Sciatic nerve (tissue), 2 donors: ENCODE data around the gene GALNT15. TPM values are rescaled to one million over a fixed set of nuclear protein-coding genes. Genes with fewer than 3 reads are reported as not detected.

Experiments
- ATAC-seq: fragments of 200-7000 bp; cut with Tn5 transposase; one replicate; pipeline ENCODE4 v1.9.1; 2020; ENCODE audit warnings: mild to moderate bottlenecking, moderate library complexity
- DNase-seq: peaks from one replicate; pipeline ENCODE4 v3.0.0-alpha.2; 2020; ENCODE audit warnings: low spot score
- intact Hi-C: fragments of 100-400 bp; cut with DNase I; formaldehyde crosslinking; loops from one replicate; pipeline ENCODE4 v1.14.2; 2022
- total RNA-seq: library from RNA; stranded (reverse); fragmentation: NEBNext Ultra II Directional; extraction: Animal tissue kit (Norgen Biotek cat#: 25700); gene quantifications from one replicate; pipeline ENCODE4 v1.2.1, GENCODE V29; 2021
- donor health status: DM: no; HTN: no; CAD: no.
- donor health status: DM: no; HTN: no; CAD: no.

Gene GALNT15
- total RNA-seq, 1 donor from 2014 or later, result 54.4 TPM

GRCh38 chr3:16148783-16149182 is 25.7 kb upstream of the GALNT15 start:
- DNase-seq, result peak; percentile 82
- intact Hi-C loops, result no loop called here
- peak; percentile 91 for ATAC-seq

GRCh38 chr3:16150285-16150684 is 24.2 kb upstream of the GALNT15 start:
- intact Hi-C loops, result no loop called here
- ATAC-seq (no peak), DNase-seq (no peak)

DNA sequence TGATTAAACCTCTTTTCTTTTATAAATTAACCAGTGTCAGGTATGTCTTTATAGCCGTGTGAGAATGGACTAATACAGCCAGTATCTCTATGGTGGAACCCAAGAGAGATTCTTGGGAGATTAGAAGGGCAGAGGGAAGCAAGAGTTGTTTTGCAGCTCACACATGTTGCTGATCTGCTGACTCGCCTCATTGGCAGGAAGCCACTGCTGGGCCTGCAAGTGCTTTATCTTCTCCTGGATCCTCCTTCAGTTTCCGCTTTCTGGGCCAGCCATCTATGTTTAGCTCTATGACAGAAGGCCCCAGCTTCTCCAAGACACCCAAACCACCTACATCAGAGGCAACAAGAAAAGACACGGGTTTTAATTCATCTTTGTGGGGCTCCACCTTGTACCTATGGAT is 23.4 kb upstream of the GALNT15 start:
- DNase-seq, result peak; percentile 87
- peak; percentile 62 for ATAC-seq
- intact Hi-C loops, result no loop called here

DNA sequence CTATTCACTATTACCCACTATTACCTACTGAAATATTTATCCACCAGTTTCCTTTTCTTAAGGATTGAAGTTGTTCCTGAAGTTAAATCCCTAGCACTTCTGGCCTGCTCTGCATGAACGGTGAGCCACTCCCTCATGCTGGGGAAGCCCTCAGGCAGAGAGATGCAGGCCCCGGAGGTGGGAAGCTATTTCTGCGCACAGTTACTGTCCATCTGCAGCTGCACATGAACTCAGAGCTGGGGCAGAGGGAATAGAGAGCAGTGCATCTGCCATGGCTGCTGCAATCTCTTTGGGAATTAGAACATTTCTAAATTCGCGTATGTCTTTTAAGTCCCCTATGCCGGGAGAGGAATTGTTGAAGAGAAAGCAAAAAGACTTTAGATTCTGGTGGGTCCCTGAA is 6.3 kb upstream of the GALNT15 start:
- DNase-seq (no peak), ATAC-seq (peak; percentile 56)
- intact Hi-C loops, result no loop called here

- intact Hi-C loops, result no loop called here
- no peak for DNase-seq
These were observed 3.5 kb upstream of the GALNT15 start for GRCh38 chr3:16171009-16171408.

GRCh38 chr3:16171825-16172224 is 2.7 kb upstream of the GALNT15 start:
- intact Hi-C loops, result no loop called here

More at GRCh38 chr3:16171009-16171408, 3.5 kb upstream of the GALNT15 start:
- ATAC-seq, result no peak

GRCh38 chr3:16173283-16174025 is 1.0 kb upstream of the GALNT15 start:
- intact Hi-C loops, result no loop called here
- no peak for ATAC-seq
- DNase-seq, result no peak

More at GRCh38 chr3:16171825-16172224, 2.7 kb upstream of the GALNT15 start:
- DNase-seq (no peak), ATAC-seq (no peak)

GRCh38 chr3:16174026-16174355 is 489 bp upstream of the GALNT15 start:
- DNase-seq, result no peak
- ATAC-seq, result no peak
- intact Hi-C loops, result no loop called here

- ATAC-seq (peak; percentile 9), DNase-seq (no peak)
- intact Hi-C loops, result loop anchor here (5.0 kb wide), 2 partner anchors 123 to 358 kb away; no protein-coding TSS in a partner anchor
These were observed 759 bp downstream of the GALNT15 start for GRCh38 chr3:16174976-16175901.

DNA sequence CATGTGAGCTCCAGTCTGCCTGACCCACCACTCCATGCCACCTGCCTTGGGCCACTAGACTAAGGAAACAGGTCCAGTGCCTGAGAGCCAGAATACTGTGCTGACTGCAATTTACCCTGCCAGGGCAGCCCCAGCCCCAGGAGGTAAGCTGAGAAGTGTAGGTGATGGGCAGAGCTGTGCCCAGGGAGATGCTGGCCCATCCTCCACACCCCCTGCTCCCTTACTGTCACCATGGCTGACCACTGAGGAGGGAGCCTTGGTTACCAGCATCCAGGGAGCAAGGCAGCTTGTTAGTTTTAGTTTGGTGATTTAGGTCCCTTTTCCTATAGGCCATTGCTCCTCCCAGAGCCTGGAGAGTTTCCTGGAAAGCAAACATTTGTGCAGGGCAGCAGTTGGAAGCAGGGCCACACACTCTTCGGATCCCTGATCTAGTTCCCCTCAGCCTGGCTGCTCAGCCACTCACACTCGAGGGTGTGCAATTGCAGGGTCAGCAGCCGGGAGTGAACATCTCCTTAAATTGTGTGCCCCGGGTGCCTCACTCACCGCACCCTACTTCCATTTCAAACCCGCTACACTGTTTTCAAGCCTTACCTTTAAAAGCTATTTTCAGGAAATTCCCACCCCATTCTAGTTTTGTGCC is 2.0 kb downstream of the GALNT15 start:
- intact Hi-C loops, result loop anchor here (5.0 kb wide), 2 partner anchors 124 to 359 kb away; no protein-coding TSS in a partner anchor
- no peak for DNase-seq
- no peak for ATAC-seq

GRCh38 chr3:16177382-16177781 is 2.9 kb downstream of the GALNT15 start:
- DNase-seq (no peak), ATAC-seq (no peak)
- intact Hi-C loops, result loop anchor here (5.0 kb wide), 2 partner anchors 125 to 360 kb away; no protein-coding TSS in a partner anchor

DNA sequence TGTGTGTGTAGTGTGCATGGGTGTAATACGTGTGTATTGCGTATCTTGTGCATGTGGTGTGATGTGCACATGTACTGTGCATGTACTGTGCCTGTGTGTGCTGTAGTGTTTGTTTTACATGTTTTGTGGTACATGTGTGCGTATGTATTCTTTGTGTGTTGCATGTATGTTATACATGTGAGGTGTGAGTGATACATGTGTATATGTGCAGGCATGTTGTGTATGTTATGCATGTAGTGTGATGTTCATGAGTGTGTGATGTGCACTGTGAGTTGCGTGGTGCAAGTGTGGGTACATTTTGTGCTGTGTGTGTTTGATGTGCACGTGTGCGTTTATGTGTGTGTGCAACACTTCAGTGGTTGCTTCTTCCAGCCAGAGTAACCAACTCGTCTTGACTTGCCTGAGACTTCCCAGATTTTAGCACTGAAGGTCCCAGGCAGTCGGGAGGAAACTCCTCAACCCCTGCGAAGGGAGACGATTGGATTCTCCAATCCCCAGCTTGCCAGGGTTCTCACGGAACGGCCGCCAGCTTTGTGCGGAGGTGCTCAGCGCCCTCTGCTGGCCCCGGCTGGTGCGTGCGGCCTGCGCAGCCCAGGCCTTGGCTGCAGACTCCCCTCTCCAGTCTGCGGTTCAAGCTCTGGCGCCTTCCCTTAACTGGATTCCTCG is 3.6 kb downstream of the GALNT15 start:
- DNase-seq (peak; percentile 93), ATAC-seq (peak; percentile 66)
- intact Hi-C loops, result loop anchor here (5.0 kb wide), 2 partner anchors 126 to 361 kb away; no protein-coding TSS in a partner anchor

GRCh38 chr3:16178628-16178988 is 4.1 kb downstream of the GALNT15 start:
- DNase-seq (no peak), ATAC-seq (no peak)
- intact Hi-C loops, result loop anchor here (5.0 kb wide), 2 partner anchors 126 to 361 kb away; no protein-coding TSS in a partner anchor

GRCh38 chr3:16179261-16179660 is 4.8 kb downstream of the GALNT15 start:
- no peak for DNase-seq
- intact Hi-C loops, result loop anchor here (5.0 kb wide), 2 partner anchors 127 to 362 kb away; no protein-coding TSS in a partner anchor
- no peak for ATAC-seq

DNA sequence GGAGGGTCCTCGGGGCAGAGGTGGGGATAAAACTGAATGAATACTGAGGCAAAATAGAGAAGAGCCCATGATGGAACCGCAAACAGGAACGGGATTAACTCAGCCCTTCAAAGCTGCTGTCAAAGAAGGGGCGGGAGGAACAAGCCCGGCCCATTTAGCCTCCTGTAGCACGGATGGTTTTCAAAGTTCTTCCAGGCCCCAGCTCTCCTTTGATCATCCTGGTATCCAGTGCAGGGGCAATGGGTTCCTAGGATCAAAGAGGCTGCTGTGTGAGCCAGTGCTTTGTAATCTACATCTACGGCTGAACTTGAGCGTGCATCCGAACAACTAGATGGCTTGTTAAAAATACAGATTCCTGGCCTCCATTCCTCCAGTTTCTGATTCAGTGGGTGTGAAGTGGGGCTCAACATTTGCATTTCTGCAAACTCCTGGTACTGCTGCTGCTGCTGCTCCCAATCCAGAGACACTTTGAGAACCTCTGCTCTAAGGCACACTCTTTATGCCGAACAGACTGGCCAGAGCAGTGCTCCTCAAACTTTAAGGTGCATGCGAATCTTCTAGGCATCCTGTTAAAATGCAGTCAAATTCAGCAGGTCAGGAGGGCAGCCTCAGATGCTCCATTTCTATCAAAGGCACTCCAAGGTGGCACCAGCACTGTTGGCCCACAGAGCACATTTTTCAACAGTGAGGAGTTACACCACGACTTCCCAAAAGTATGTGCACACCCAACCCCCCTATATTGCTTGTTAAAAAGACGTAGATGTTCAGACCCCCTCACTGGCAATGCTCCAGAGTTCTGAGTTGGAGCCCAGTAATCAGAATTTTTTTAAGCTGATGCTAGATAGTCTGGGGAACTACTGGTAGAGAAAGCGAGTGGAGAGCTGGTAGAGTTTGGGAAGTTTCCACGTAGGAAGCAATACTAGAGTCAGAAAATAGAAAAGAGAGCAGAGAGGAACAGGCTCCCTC is 5.6 kb downstream of the GALNT15 start:
- no peak for ATAC-seq
- intact Hi-C loops, result loop anchor here (5.0 kb wide), 2 partner anchors 128 to 363 kb away; no protein-coding TSS in a partner anchor
- DNase-seq, result no peak

DNA sequence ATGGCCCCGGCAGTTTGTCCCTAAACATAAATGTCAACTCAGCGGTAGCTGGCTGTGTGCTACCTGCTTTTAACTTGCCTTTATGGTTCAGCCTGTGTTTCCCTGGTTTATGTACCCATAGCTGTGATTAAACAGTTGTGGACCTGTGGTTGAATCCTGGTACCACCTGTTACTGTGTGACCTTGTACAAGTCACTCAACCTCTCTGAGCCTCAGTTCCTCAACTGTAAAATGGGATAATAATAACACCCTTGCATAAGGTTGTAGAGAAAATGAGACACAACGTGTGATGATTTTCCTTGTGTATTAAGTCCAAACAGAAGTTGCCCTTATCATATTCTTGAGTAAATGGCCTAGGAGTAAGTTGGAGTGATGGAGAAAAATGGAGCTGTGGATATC is 6.3 kb downstream of the GALNT15 start:
- no peak for ATAC-seq

DNA sequence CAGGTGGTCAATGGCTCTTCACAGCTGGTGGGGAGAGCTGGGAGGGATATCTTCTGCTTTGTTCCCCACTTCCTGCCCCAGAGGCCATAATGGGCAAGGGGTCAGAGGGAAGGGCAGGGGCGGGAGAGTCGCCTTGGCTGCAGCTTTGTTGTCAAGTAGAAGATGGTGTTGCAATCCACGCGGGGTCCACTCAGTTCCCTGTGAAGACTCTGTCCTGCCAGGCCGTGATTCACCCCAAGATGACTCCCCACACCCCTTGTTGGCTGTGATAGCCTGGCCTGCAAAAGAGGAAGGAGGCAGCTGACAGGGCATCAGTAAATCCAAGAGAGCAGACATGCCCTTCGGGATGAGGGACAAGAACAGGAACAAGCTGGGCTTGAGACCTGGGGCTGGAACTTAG is 6.9 kb downstream of the GALNT15 start:
- intact Hi-C loops, result no loop called here
- DNase-seq (peak; percentile 74), ATAC-seq (peak; percentile 75)

More for the DNA sequence above, 6.3 kb downstream of the GALNT15 start:
- no peak for DNase-seq
- intact Hi-C loops, result no loop called here

DNA sequence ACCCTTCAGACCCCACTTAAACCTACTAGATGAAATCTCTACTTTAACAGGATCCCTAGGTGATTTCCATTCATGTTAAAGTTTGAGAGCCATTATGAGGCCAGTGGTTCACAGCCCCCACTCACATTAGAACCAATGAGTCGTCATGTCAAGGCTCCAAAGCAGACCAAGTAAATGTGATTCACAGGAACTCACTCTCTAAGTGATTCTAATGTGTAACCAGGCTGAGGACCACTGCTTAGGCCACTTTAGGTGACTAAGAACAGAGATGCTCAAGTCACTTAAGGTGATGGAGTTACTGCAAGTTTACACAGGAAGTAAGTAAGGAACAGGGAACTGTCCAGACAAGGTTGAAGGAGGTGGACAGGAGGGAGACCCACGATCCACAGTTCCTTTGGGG is 7.7 kb downstream of the GALNT15 start:
- no peak for ATAC-seq
- DNase-seq, result no peak
- intact Hi-C loops, result no loop called here
